K562 treated with DMSO at 1 percent for 4 hours (cell line): ENCODE measurements around the gene RNU2-1. TPM values are rescaled to one million over a fixed set of nuclear protein-coding genes. Genes with fewer than 3 reads are reported as not detected.

Experiments used
- total RNA-seq: library from RNA; unstranded; fragments of 300-600 nt; gene quantifications from 2 replicates; pipeline ENCODE4 v1.2.3, GENCODE V29; 2022; ENCODE audit not compliant: insufficient read depth

The RNU2-1 gene
- total RNA-seq: not detected in 2 replicates

GRCh38 chr17:43233877-43234276, at the start of gene RNU2-1:
Gene RNU2-1 (minus strand): TSS chr17:43233977.

GRCh38 chr17:43228020-43228782, 5.6 kb downstream of the RNU2-1 start, which contains the start of gene CCDC200:
Gene CCDC200 (minus strand): TSS chr17:43228623. CDS start chr17:43228554, 69 bp downstream.

GRCh38 chr17:43211480-43212402, 22.0 kb downstream of the RNU2-1 start, which contains the start of gene TMEM106A:
Gene TMEM106A (plus strand): TSS chr17:43211875. CDS start chr17:43213042, 1,167 bp downstream.

Other genes with a start within 250 kb of the RNU2-1 start
- 5,237 and 5,369 TPM in 2 replicates for gene RPL27, start 235.6 kb downstream of the RNU2-1 start, total RNA-seq
- gene IFI35, start 227.2 kb downstream of the RNU2-1 start, total RNA-seq: 27.4 and 35.9 TPM in 2 replicates
- 415 and 432 TPM in 2 replicates for gene VAT1, start 211.6 kb downstream of the RNU2-1 start, total RNA-seq
- gene RND2, start 208.7 kb downstream of the RNU2-1 start, total RNA-seq: 2.1 and 2.3 TPM in 2 replicates
- gene BRCA1, start 108.6 kb downstream of the RNU2-1 start, total RNA-seq: 35.9 and 42.0 TPM in 2 replicates
- 40.4 and 40.7 TPM in 2 replicates for gene NBR1, start 62.8 kb downstream of the RNU2-1 start, total RNA-seq
- 0.23 TPM in 1 of 2 replicates, not detected in the other for gene TMEM106A, start 22.1 kb downstream of the RNU2-1 start, total RNA-seq
- 2.1 TPM in 1 of 2 replicates, not detected in the other for gene CCDC200, start 5.4 kb downstream of the RNU2-1 start, total RNA-seq
- gene ARL4D, start 165.0 kb upstream of the RNU2-1 start, total RNA-seq: 1.6 and 3.7 TPM in 2 replicates
- gene DHX8, start 250.0 kb upstream of the RNU2-1 start, total RNA-seq: 16.8 and 21.8 TPM in 2 replicates